HG03558 (cell line): ENCODE measurements around the gene PPP1R13L.
"Not testable (repeated sequence)": the region's sequence is repeated elsewhere in the genome, so short reads cannot be mapped to it uniquely, and the experiment has no call there.

Experiments
- ATAC-seq: cut with Tn5 transposase; IDR thresholded peaks from one replicate; pipeline ENCODE4 v1.9.1; 2021; ENCODE audit warnings: moderate number of reproducible peaks; ENCODE audit not compliant: unreplicated experiment; ENCODE audit errors: extremely low read depth

The PPP1R13L gene

DNA sequence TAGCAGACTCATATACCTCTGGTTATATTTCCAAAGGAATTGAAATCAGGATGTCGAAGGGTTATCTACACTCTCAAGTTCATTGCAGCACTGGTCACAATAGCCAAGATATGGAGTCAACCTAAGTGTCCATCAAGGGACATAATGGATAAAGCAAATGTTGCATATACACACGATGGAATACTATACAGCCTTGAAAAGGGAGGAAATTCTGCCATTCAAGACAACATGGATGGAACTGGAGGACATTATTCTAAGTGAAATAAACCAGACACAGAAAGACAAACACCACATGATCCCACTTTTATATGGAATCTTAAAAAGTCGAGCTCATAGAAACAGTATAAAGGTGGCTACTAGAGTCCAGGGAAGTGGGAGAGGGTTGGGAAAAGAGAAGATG, 32.5 kb upstream of the PPP1R13L start:
- ATAC-seq: no peak

DNA sequence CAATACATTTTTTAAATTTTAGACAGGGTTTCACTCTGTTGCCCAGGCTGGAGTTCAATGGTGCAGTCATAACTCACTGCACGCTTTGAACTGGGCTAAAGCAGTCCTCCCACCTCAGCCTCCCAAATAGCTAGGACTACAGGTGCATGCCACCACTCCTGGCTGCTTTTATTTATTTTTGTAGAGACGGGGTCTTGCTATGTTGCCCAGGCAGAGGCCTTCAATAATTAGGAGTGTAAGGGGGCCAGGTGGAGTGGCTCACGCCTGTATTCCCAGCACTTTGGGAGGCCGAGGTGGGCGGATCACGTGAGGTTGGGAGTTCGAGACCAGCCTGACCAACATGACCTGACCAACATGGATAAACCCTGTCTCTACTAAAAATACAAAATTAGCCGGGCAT, 27.7 kb upstream of the PPP1R13L start:
- ATAC-seq: not testable (repeated sequence)

DNA sequence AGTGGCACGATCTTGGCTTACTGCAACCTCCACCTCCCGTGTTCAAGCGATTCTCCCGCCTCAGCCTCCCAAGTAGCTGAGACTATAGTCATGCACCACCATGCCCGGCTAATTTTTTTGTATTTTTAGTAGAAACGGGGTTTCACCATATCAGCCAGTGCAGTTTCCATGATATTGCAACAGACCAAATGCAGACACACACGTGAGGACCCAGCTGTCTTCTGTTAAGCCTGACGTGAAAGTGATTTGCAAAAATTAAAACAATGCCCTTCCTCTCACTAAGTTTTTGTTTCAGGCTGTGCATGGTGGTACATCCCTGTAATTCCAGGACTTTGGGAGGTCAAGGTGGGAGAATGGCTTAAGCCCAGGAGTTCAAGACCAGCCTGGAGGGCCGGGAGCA, 26.1 kb upstream of the PPP1R13L start:
- not testable (repeated sequence) for ATAC-seq

DNA sequence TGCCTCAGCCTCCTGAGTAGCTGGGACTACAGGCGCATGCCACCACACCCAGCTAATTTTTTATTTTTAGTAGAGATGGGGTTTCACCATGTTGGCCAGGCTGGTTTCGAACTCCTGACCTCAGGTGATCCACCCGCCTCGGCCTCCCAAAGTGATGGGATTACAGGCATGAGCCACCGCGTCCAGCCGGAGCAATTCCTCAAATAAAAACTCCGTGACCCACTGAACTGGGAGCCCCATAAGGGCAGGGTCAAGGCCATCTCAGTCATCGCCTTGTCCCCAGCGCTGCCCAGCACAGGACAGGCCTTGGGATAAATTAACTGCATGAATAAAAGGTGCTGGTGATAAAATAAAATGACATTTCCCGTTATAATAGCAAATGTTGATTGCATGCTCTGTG, 25.0 kb upstream of the PPP1R13L start:
- ATAC-seq: not testable (repeated sequence)

DNA sequence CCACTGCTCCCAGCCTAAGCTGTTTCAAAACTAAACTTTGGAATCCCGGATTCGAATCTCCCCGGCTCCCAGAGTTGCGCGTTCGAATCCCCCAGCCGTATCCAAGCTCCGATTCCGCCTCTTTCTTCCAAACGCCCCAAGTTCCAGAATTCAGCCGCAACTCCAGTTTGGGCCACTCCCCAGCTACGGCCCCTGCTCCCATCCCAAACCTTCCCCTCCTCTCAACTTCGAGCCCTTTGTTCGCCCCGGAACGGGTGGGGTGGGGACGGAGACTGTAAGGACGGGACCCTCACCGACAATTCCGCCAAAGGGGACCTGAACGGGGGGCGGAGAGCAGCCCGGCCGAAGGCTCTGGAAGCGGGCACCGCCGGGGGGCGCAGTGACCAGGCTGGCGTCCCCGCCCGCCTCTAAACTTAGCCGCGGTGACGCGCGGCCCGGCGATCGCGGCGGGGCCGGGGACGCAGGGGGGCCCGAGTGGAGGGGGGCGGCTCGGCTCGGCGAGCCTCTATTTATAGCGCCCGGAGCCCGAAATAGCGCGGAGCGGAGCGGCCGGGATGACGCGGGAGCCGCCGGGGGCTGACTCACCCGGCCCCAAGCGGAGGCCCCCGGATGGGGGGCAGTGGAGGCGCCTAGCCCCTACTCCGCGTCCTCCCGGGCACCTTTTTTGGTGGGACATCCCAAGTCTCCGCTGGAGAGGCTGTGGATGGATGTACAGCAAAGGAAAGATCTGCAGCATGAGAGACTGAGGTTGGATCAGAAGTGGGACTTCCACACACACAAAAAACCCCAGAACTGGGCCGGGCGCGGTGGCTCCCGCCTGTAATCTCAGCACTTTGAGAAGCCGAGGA, 23.7 kb upstream of the PPP1R13L start:
- no peak for ATAC-seq

DNA sequence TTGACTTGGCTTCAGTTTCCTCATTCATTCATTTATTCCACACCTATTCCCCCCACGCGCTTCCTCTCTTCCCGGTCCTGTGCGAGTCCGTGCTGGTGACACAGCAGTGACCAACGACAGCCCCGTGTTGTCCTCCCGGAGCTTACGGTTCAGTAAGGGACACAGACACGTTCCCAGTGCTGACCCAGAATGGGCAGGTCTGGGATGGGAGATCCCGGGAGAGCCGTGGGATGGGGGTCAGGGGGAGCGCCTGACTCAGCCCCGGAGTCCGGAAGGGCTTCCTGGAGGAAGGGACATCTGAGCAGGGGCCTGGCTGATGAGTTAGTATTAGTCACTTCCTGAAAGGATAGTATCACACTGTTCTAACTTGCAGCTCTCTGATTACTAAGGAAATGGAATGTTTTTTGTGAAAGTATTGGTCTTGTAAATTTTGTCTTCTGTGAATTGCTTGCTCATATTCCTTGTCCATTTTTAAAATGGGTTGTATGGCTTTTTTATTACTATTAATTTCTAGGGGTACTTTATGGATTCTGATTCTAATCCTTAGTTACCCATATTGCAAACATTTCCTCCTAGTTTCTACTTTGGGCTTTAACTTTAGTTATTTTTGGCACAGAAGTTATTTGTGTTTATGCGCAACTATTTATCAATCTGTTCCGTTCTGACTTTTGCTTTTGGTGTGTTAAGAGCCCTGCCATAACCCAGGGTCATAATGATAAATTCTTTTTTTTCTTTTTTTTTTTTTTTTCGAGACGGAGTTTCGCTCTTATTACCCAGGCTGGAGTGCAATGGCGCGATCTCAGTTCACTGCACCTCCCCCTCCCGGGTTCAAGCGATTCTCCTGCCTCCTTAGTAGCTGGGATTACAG, 19.6 kb upstream of the PPP1R13L start:
- no peak for ATAC-seq

DNA sequence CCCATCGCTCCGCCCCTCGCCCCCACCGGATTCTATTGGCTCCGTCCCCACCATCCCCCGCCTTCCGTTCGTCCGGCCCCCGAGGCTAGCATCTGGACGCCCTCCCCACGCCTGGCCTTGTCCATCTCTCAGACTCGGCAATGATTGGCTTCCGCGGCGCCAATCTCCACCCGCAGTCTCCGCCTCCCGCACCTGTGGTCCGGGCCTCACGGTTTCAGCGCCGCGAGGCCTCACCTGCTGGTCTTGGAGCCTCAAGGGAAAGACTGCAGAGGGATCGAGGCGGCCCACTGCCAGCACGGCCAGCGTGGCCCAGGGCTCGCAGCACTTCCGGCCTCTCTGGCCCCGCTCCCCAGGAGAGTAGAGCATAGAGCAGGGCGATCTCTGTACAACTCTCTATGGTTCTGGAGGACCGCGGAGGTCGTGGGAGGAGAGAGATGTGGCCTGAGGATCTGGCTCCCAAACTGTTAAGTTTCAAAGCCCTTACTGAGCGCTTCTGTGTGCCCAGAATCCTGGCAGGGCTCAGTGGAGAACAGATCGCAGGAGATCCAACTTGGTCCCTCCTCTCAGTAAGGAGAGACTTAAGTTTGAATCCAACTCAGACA, 18.8 kb upstream of the PPP1R13L start, which contains the start of gene ERCC1:
Gene ERCC1 (minus strand): TSS at position 329 of the 602 bp plus-strand sequence. CDS start 543 bp downstream, outside the sequence.
- ATAC-seq: no peak

DNA sequence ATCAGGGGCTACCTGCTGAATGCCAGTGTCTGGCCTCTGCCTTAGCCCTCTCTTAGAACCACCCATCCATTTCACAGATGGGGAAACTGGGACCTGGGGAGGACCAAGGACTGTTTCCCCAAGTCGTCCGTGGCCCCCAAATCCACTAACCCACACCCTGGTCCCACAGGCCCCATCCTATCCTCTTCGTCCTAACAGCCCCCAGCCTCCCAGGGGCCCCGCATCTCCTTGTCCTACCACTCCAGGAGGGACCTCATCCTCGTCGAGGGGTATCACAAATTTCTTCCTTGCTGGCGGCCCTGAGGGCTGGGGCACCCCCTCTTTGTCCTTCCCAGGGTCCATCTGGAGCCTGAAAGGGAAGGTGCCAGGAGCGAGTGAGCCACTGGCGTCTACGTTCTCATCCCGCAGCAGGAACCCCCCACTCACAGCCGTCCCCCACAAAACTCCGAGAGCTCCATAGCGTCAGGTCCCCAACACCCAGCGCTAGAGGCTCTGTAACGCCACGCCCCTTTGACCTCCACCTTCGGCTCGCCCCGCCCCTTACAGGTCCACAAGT, 18.2 kb upstream of the PPP1R13L start:
- ATAC-seq: no peak

DNA sequence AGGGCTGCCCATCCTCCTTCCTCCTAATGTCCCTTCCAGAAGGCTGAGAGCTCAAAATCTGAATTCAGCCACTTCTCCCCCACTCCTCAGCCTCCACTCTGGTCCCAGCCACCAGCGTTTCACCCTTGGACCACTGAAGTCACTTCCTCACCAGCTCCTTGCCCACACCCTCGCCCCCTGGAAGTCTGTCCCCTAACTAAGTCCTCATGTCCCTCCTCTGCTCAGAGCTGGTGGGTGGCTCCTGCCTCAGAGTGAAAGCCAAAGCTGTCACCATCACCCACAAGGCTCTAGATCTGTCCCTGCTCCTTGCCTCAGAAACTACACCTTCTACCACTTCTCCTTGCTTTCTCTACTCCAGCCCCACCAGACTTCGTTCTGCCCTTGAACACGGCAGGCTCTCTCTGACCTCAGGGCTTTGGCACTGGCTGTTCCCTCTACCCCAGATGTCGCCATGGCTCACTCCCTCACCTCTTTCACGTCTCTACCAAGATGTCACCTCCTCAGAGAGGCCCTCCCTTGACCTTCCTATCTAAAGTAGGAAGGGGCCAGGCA, 17.2 kb upstream of the PPP1R13L start:
- no peak for ATAC-seq

DNA sequence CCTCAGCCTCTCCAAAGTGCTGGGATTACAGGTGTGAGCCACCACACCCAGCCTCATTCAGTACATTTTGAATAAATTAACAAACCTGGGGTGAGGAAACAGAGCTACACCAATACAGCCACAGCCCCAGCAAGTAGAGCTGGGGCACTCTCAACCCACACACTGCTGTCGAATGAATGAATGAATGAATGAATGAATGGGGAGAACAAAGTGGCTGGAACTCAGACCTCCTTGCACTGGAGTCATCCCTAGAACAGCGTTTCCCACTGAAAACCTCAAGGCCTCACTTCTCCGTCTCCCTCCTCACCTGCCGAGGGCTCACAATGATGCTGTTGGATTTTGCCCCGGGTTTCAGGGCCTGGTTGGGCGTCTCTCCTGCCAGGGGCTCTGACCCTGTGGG, 16.0 kb upstream of the PPP1R13L start:
- ATAC-seq: no peak

DNA sequence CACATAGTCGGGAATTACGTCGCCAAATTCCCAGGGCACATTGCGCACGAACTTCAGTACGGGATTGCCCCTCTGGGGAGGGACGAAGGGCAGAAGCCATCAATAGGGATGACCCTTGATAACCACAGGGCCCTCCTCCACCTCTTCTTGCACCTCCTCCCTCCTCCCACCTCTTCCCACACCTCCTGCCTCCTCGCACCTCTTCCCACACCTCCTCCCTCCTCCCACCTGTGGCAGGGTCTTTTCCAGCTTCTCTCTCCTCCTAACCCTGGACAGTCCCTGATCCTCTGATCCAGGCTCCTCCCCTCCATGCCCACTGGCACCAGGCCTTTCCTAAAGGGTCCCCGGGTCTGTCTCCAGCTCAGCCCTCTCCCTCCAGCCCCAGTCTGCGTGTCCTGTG, 15.5 kb upstream of the PPP1R13L start:
- ATAC-seq: no peak

DNA sequence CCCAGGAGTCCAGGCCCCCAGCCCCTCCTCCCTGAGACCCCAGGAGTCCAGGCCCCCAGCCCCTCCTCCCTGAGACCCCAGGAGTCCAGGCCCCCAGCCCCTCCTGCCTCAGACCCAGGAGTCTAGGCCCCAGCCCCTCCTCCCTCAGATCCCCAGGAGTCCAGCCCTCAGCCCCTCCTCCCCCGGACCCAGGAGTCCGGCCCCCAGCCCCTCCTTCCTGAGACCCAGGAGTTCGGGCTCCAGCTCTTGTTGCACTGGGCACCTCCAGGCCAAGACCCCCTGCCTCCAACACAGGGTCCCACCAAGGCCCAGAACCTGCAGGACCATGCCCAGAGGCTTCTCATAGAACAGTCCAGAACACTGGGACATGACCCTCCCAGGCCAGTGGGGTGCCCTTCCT, 15.0 kb upstream of the PPP1R13L start:
- no peak for ATAC-seq

DNA sequence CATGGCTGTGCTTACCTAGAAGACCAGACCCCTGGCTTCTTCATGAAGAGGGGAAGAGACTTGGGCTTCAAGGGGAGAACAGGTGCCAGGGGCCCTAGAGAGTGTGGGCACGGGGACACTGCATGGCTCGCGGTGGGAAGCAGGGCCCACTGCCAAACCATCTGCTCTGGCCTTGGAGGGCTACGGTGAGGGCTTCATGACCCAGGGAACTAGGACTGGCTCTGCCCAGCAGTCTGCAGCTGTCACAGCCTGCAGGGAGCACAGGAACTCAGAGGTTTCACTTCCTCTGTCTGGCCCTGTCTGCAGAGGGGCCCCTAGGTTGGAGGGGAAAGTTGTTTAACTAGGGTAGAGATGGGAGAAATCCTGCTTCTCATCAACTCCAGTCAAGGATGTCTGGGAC, 14.5 kb upstream of the PPP1R13L start:
- no peak for ATAC-seq

DNA sequence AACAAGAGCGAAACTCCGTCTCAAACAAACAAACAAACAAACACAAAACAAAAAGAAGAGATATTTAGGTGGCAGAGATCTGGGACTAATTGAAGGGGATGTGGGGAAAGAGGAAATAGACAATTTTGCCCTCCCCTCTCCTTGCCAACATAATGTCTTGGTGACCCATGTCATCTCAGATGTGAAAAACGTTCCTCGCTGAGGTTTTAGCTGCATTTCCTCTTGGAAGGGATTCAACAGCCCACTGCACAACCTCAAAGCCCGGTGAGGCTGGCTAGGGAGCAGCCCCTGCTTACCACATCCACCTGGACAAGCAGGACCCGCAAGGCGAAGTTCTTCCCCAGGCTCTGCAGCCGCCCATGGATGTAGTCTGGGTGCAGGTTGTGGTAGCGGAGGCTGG, 13.9 kb upstream of the PPP1R13L start:
- no peak for ATAC-seq

DNA sequence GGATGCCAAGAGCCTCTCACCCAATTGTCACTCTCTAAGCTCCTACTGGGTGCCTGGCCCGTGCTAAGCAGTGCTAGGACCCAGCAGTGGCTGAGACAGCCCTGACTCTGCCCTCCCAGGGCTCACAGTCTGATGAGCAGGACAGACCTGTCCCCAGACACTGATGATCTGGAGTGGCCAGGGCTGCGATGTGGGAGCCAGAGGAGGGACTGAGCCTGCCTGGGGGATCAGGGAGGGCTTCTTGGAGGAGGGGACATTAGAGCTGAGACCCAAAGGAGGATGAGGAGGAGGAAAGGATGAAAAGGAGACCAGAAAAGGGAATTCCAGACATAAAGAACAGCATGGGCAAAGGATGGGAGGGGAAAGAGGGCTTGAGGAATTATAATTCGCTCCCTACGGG, 12.3 kb upstream of the PPP1R13L start:
- no peak for ATAC-seq

DNA sequence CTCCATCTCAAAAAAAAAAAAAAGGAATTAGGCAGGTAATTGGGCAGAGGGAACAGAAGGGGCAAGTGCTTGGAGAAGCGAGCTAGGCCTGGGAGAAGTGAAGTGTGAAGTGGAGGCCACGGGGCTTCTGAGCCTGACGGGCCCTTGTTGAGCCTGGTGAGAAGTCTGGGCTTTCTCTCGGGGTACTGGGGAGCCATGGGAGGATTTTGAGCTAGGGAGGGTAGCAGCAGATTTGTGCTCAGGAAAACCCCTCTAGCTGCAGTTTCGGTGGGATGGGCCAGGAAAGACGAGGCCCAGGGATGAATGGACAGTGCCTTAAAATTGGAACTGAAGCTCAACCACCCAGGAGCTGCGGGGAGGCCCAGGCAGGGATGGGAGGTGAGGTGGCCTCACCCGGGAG, 9.6 kb upstream of the PPP1R13L start:
- ATAC-seq: no peak

DNA sequence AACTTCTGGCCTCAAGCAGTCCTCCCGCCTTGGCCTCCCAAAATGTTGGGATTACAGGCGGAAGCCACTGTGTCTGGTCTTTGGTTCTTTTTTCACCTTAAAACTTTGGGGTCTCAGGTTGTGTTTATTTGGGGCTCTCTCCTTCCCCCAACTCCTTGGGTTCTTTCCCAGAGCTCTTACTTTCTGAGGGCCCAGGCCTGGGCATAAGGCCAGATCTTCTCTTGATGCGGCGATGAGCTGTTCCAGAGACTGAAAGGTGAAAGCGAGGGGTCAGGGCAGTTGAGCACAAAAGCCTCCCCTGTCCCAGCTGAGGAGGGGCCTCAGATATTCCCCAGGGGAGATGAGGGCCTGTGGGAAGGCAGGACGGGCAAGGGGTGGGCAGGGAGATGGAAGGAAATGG, 8.6 kb upstream of the PPP1R13L start:
- ATAC-seq: no peak

DNA sequence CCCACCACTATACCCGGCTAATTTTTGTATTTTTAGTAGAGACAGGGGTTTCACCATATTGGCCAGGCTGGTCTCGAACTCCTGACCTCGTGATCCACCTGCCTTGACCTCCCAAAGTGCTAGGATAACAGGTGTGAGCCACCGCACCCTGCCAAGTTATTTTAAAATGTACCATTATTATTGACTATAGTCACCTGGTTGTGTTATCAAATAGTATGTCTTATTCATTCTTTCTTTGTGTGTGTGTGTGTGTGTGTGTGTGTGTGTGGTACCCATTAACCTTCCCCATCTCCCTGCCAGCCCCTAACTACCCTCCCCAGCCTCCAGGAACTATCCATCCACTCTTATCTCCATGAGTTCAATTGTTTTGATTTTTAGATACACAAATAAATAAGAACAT, 5.5 kb upstream of the PPP1R13L start:
- ATAC-seq: not testable (repeated sequence)

DNA sequence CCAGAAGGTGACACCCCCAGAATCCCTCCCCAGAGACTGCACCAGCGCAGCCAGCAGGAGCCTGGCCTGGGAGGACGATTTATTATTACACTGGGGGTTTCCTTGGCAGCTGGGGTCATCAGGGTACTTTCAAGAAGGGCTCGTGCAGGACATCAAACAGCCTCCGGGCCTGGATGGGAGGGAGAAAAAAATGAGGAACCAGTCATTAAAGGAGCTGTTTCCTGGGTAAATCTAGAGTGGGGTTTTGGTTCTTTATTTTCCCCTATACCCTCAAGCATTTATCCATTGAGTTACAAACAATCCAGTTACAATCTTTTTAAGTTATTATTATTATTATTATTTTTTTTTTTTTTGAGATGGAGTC, 4.7 kb upstream of the PPP1R13L start:
- no peak for ATAC-seq

DNA sequence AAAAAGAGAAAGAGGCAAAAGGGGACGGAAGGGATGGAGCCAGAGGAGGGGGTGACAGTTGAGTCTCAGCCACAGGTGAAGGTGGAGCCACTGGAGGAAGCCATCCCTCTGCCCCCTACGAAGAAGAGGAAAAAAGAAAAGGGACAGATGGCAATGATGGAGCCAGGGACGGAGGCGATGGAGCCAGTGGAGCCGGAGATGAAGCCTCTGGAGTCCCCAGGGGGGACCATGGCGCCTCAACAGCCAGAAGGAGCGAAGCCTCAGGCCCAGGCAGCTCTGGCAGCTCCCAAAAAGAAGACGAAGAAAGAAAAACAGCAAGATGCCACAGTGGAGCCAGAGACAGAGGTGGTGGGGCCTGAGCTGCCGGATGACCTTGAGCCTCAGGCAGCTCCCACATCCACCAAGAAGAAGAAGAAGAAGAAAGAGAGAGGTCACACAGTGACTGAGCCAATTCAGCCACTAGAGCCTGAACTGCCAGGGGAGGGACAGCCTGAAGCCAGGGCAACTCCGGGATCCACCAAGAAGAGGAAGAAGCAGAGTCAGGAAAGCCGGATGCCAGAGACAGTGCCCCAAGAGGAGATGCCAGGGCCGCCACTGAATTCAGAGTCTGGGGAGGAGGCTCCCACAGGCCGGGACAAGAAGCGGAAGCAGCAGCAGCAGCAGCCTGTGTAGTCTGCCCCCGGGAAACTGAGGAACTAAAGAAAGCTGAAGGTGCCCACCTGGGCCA, 4.1 kb upstream of the PPP1R13L start:
- ATAC-seq: no peak
